Measurements from ENCODE around the gene DCDC2C. TPM values are rescaled to one million over a fixed set of nuclear protein-coding genes. Genes with fewer than 3 reads are reported as not detected.

Gene DCDC2C
- total RNA-seq, 2 donors from 2014 or later: not detected

- H3K27ac Mint-ChIP-seq: no peak overlapping the region
- DNase-seq (ENCODE audit: low spot score) (no peak), ATAC-seq (no peak)
- peaks cover 7 to 16% of the 10 kb centered on the region in 2 donors for H3K27me3 Mint-ChIP-seq
- no peaks in the 10 kb centered on the region for H3K36me3 Mint-ChIP-seq
- H3K9me3 Mint-ChIP-seq: no peaks in the 10 kb centered on the region
- no peaks in the 10 kb centered on the region for H3K4me1 Mint-ChIP-seq (ENCODE audit: low read depth in 2 of 2)
- H3K4me3 Mint-ChIP-seq: no peak overlapping the region
These were observed 172.8 kb downstream of the DCDC2C start for GRCh38 chr2:3876221-3876620.

- Mint-ChIP-seq H3K27me3 (peaks cover 7 to 16% of the 10 kb centered on the region in 2 donors), H3K27ac (no peak overlapping the region), H3K4me3 (no peak overlapping the region), H3K9me3 (no peaks in the 10 kb centered on the region), H3K4me1 (ENCODE audit: low read depth in 2 of 2) (no peaks in the 10 kb centered on the region), H3K36me3 (no peaks in the 10 kb centered on the region)
- DNase-seq (ENCODE audit: low spot score): no peak
- no peak for ATAC-seq
These were observed 173.3 kb downstream of the DCDC2C start for GRCh38 chr2:3876685-3877084.

GRCh38 chr2:3885629-3886628, 182.6 kb downstream of the DCDC2C start:
- ATAC-seq (no peak), DNase-seq (ENCODE audit: low spot score) (no peak)
- no peak overlapping the region for H3K4me3 Mint-ChIP-seq
- H3K27me3 Mint-ChIP-seq: no peaks in the 10 kb centered on the region
- peaks cover 6% of the 10 kb centered on the region for H3K9me3 Mint-ChIP-seq
- no peak overlapping the region for H3K27ac Mint-ChIP-seq
- no peaks in the 10 kb centered on the region for H3K4me1 Mint-ChIP-seq (ENCODE audit: low read depth in 2 of 2)
- H3K36me3 Mint-ChIP-seq: no peaks in the 10 kb centered on the region

- Mint-ChIP-seq H3K27me3 (no peaks in the 10 kb centered on the region), H3K4me1 (ENCODE audit: low read depth in 2 of 2) (peaks cover 0 to 5% of the 10 kb centered on the region in 2 donors), H3K4me3 (no peak overlapping the region), H3K36me3 (no peaks in the 10 kb centered on the region), H3K9me3 (peaks cover 17% of the 10 kb centered on the region), H3K27ac (no peak overlapping the region)
- no peak for DNase-seq (ENCODE audit: low spot score)
- no peak for ATAC-seq
These were observed 191.6 kb downstream of the DCDC2C start for GRCh38 chr2:3895021-3895420.

Other genes starting within 250 kb of the DCDC2C start
- 10 to 100 TPM; 23.6 to 24.7 TPM for gene ADI1, start 184.0 kb upstream of the DCDC2C start, total RNA-seq
- 10 to 100 TPM; 24.7 to 47.2 TPM for gene RNASEH1, start 145.2 kb upstream of the DCDC2C start, total RNA-seq
- gene RPS7, start 128.3 kb upstream of the DCDC2C start, total RNA-seq: 1,000 to 10,000 TPM in 1 of 2 donors, 100 to 1,000 TPM in 1; 834 to 1,122 TPM
- gene COLEC11, start 108.5 kb upstream of the DCDC2C start, total RNA-seq: under 1 TPM in 1 of 2 donors, not detected in 1; 0.48 TPM
- not detected for gene ALLC, start 45.4 kb upstream of the DCDC2C start, total RNA-seq

All from natural killer cell treated with Interleukin-12 subunit alpha and Interleukin-12 subunit beta and Interleukin-15 and Interleukin-18, amount 100 ng/mL, for 72 hours (primary cell).